Stimulated activated CD4-positive, alpha-beta T cell treated with anti-CD3 and anti-CD28 coated beads, TNF-alpha, amount 100 ng/mL, for 24 hours (primary cell): ENCODE data around the gene COBL.

Source experiments
- DNase-seq, 3 experiments: peaks; one replicate each; pipeline ENCODE4 v3.0.0-alpha.2; 2020; ENCODE audit warnings: low read depth in 3 of 3

The COBL gene

GRCh38 chr7:51316666-51317581 lies at the start of gene COBL:
Gene COBL, minus strand, starts transcription at chr7:51316809. Its CDS starts 176 bp downstream, at chr7:51316633.
- DNase-seq = no peak

DNA sequence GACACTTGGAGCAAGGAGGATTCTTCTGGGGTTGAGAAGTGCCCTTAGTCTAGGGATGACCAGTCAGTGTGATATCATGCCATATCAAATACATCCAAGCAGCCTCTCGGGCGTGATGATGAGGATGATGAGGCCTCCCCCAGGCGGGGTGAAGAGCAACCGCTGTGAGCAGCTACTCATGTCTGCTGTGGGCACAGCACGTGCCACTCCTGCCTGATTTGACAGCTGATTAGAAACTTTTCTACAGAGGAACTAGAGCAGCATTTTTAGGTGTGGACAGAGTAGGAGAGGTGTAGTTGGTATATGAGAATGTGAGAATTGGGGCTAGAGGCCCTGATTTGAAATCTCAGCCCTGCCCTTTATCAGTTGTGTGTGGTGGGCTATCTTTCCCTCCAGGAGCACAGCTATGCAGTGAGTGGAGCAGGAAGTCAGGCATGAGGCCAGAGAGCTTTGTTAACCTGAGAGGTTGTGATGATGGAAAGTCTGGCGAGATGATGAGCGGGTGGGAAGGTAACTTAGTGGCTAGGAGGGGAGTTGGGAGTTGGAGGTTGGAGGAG lies 49.6 kb upstream of the COBL start:
- DNase-seq = no peak

- no peak for DNase-seq
Measured at GRCh38 chr7:51357821-51358220, 41.2 kb upstream of the COBL start.

DNA sequence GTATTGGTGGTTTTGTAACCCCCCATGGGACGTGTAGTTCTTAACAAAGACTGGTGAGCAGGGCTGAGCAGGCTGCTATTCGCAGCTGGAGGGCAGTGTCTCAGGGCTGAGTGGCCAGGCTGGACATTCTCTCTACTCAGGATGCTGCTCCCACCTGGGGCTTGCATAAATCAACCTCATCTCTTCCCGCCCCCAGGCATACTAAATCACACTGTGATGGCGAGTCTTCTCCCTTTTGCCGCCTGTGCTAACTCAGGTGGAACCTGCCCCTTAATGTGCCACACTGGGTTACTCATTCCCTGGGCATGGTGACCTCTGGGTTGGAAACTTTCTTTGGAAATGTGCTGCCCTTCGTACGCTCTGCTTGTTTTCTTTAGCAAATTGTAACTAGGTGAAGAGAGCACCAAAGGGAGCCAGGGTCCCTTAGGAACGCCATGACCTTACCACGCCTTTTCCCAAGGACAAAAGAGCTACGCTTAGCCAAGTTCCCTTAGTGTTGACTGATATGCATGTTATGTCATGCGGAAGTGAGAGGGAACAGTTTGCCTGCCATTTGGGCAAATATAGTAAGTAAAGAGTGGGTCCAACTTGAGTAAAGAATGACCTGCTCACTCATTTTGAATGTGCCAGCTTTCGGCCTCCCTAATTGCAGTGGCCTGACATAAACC lies 40.4 kb upstream of the COBL start:
- DNase-seq = no peak

DNA sequence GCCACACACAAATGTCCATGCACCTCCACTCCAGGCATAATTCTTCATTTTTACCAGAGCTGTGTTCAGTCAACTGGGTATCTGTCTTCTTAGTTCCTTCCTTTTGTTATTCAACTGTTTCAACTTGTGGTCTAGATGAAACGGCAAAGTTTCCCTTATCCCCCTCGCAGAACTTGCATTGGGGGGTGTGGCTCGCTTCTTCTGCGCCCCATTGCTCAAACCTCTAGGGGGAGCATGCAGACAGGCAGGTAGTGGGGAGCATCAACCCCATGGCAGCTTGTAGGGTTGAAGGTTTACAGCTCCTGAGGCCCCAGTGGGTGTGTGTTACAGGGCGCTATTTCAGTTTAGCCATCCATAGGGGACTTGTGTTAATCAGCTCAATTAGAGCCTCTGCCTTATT lies 38.3 kb upstream of the COBL start:
- DNase-seq = no peak

DNA sequence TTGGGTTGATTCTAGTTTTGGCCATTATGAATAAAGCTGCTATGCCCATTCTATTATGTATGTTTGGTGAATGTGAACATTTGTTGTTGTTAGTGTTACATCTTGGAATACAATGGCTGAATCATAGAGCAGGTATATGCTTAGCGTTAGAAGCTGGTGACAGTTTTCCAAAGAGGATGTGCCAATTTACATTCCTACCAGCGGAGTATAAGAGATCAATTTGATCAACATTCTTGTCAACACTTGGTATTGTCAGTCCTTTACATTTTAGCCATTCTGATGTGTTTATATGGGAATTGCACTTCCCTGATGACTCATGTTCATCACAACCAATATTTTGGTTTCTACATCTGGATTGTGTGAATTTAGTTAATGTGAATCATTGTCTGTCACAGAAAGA lies 37.8 kb upstream of the COBL start:
- DNase-seq = no peak

- no peak for DNase-seq
Measured at GRCh38 chr7:51352174-51353100, 35.8 kb upstream of the COBL start.

GRCh38 chr7:51351661-51352060 lies 35.1 kb upstream of the COBL start:
- DNase-seq = no peak

GRCh38 chr7:51350546-51350896 lies 33.9 kb upstream of the COBL start:
- no peak for DNase-seq

DNA sequence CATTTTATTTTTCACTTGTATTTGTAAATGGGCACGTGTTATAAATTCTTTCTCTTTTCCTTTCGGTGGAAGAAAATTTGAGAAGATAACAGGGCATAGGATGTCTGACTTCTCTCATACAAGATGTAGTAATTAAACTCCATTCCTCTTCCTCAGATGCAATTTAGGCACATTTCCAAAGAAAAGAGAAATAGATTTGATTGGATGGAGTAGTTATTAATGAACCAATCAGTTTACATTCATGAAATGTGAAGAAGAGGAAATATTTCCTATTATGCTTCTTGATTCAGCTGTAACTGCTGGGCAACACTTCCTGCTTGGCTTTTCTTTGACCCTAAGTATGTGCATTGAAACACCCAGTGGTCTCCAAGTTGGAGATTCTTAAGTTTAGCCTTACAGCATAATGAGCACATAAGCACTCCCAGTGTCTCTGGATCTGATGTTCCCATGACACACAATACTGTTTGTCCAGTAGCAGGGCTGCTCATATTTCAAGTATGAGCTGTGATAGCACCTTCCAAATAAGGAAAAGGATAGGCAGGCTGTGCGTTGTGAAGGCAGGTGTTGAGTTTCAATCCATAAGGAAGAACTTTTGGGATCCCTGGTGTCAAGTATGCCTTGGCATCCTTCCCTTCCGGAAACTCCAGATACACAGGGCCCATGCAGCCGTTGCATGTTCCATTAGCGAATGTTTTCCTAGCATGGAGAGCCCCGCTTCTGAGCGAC lies 33.4 kb upstream of the COBL start:
- DNase-seq = no peak

DNA sequence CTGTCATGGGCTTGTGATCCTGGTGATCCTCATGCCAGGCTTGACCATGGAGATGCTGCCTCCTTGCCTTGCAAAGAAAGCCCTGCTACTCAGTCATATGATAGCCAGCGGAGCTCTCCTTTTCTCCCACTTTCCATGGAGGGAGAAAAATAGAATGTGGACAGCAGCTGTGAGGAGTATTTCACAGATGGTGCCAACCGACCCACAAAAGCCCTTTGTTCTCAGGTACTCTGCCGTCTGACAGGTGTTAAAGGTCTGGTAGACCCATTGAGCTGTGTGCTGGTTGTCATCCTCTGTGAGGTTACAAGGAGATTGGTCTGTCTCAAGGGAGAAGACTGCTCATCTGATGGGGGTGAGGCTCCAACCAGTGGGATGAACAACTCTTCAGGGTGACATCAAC lies 29.5 kb upstream of the COBL start:
- no peak for DNase-seq

GRCh38 chr7:51344406-51345138 lies 28.0 kb upstream of the COBL start:
- DNase-seq = no peak

- no peak for DNase-seq
Measured at GRCh38 chr7:51340936-51341335, 24.3 kb upstream of the COBL start.

DNA sequence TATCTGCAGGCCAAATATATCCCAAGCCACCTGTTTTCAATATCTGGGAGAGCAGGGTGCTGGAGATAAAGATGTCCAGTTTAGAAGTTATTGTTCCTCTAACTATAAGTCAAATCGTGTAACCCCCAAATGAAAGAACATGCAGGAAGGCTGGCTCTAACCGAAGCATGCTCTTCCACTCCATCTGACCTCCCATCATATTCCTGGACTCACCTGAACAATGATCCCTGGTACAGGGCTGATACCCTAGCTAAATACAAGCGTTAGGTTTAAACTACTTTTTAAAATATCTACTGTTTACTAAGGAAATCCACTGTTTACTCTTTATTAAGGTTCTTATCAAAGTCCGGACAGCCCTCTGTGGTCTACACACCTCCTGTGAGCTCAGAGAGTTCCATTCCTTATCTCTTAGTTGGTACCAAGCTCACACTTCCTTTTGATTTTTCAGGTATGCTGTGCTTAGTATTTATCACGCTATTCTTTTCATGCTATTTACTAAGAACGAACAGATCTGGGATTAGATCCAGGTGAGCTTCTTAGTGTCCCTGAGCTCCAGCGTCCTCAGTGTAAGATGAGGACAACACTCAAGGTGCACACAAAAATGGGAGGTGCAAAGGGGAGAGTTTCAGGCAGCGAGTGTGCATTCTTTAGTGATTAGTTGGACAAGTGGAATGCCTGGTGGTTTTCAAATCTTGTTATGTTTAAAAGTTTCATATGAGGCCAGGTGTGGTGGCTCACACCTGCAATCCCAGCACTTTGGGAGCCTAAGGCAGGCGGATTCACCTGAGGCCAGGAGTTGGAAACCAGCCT lies 23.6 kb upstream of the COBL start:
- DNase-seq = no peak

DNA sequence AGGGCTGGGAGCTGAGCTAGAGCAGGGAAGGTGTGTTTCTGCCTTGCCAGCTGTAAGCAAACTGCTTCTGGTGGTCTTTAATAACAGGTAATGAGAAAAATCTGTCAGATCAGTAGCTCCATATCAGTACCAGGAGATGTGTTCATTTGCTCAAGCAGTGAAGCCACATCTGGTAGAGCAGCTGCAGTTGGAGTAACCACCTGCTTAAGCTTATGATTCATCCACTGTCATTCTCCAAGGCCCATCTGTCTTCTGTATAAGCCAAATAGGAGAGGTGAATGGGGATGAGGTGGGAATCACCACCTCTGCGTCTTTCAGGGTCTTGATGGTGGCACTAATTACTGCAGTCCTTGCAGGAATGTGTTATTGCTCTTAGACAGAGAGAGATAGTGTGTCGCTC lies 18.4 kb upstream of the COBL start:
- DNase-seq = no peak

DNA sequence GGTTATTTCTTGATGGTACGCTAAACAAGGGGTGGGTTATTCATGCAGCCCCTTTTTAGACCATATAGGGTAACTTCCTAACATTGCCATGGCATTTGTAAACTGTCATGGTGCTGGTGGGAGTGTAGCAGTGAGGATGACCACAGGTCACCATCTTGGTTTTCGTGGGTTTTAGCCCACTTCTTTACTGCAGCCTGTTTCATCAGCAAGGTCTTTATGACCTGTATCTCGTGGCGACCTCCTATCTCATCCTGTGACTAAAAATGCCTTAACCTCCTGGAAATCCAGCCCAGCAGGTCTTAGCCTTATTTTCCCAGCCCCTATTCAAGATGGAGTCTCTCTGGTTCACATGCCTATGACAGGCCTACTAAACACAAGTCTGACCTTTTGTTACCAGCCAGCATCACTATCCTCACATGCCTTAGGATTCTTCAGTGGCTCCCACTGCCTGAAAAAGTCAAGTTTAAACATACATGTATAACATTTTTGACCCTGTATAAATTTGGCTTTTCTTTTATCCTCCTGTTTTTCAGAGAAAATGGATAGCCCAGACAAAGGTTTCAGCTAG lies 13.2 kb upstream of the COBL start:
- no peak for DNase-seq

DNA sequence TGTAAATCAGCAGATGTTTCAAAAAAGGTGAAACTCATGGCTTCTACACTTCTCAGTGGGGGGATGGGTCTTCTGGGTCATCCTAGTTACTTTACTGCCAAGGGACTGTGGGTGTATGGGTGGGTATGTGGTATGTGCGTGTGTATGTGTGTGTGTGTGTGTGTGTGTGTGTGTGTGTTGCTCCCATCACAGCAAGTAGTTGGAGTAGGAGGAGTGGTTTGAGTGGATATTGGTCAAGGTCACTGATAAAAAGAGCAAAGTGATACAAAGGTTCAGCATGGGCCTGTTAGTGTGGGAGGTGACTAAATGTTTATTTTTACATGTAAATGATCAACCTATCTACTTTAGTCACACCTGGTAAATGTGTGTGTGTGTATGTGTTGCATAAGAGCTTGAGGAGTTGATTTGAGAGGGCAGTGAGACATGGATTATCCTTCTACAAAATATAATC lies 11.8 kb upstream of the COBL start:
- DNase-seq = no peak

DNA sequence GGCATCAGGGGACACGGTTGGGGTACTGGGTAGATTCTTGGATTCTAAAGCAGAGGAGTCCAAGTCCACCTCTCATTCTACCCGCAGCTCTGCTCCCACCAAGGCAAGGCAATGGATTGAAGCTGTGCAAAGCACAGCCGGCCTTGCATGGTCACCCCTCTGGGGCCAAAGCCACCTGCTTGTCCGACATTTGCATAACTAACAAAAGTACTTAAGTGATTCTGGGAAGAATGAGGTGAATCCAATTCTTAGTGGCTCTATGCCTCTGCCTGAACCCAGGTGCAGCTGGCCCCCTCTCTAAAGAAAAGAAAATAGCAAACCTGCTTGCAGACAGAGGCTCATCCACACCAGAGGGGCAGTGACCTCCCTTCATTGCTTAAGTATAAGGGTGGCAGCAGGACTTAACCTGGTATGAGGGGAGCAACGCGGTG lies 10.7 kb upstream of the COBL start:
- DNase-seq = no peak

GRCh38 chr7:51326656-51327286 lies 10.2 kb upstream of the COBL start:
- no peak for DNase-seq
